Measurements from ENCODE around the gene SLC44A2. TPM values are rescaled to one million over a fixed set of nuclear protein-coding genes. Genes with fewer than 3 reads are reported as not detected.
A peak's percentile ranks its signal among the peaks of the same experiment; 100 is the strongest.

SLC44A2 gene
- total and polyA plus RNA-seq, 2 experiments from 2014 or later = 44.4 to 91.3 TPM

- Histone ChIP-seq H3K27ac (peak overlapping the region; percentile 80), H3K9me2 (replicated peaks; ENCODE audit: insufficient read depth) (no peaks in the 10 kb centered on the region), H3K9me3 (ENCODE audit: low read depth) (no peaks in the 10 kb centered on the region), H3K79me2 (peaks cover 3% of the 10 kb centered on the region), H3K27me3 (no peaks in the 10 kb centered on the region), H3K4me3 (no peak overlapping the region), H4K20me1 (ENCODE audit: insufficient read depth, poor library complexity, severe bottlenecking) (no peaks in the 10 kb centered on the region), H3K4me1 (ENCODE audit: insufficient read depth) (peaks cover 6% of the 10 kb centered on the region), H3K36me3 (replicated peaks; ENCODE audit: insufficient read depth, low read depth) (no peaks in the 10 kb centered on the region), H3K4me2 (no peak overlapping the region), H2AFZ (no peak overlapping the region)
- TF ChIP-seq EZH2 (IDR thresholded peaks at IDR 0.05; ENCODE audit: borderline replicate concordance) (no peak), EZH2phosphoT487 (IDR thresholded peaks at IDR 0.05; ENCODE audit: low read depth, severe bottlenecking, unreplicated experiment) (no peak)
- TF ChIP-seq, protein P1, sequence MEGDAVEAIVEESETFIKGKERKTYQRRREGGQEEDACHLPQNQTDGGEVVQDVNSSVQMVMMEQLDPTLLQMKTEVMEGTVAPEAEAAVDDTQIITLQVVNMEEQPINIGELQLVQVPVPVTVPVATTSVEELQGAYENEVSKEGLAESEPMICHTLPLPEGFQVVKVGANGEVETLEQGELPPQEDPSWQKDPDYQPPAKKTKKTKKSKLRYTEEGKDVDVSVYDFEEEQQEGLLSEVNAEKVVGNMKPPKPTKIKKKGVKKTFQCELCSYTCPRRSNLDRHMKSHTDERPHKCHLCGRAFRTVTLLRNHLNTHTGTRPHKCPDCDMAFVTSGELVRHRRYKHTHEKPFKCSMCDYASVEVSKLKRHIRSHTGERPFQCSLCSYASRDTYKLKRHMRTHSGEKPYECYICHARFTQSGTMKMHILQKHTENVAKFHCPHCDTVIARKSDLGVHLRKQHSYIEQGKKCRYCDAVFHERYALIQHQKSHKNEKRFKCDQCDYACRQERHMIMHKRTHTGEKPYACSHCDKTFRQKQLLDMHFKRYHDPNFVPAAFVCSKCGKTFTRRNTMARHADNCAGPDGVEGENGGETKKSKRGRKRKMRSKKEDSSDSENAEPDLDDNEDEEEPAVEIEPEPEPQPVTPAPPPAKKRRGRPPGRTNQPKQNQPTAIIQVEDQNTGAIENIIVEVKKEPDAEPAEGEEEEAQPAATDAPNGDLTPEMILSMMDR (IDR thresholded peaks at IDR 0.05; ENCODE audit: poor library complexity) = no peak
- WGBS (ENCODE audit: low lambda C conversion rate, missing lambda C conversion rate) = 82% methylated on average over 15 of the region's 15 CpGs
- peak; percentile 58 for DNase-seq (ENCODE audit: low spot score)
Measured at GRCh38 chr19:10617409-10618121, 7.8 kb upstream of the SLC44A2 start.

- Histone ChIP-seq H3K9me3 (ENCODE audit: low read depth) (no peaks in the 10 kb centered on the region), H3K9me2 (replicated peaks; ENCODE audit: insufficient read depth) (no peaks in the 10 kb centered on the region), H3K27ac (peak overlapping the region; percentile 80), H3K4me3 (no peak overlapping the region), H3K79me2 (peaks cover 3% of the 10 kb centered on the region), H3K4me1 (ENCODE audit: insufficient read depth) (peaks cover 6% of the 10 kb centered on the region), H4K20me1 (ENCODE audit: insufficient read depth, poor library complexity, severe bottlenecking) (no peaks in the 10 kb centered on the region), H3K36me3 (replicated peaks; ENCODE audit: insufficient read depth, low read depth) (no peaks in the 10 kb centered on the region), H3K27me3 (no peaks in the 10 kb centered on the region), H2AFZ (no peak overlapping the region), H3K4me2 (no peak overlapping the region)
- WGBS (ENCODE audit: low lambda C conversion rate, missing lambda C conversion rate) = 90% methylated on average over 8 of the region's 8 CpGs
- no peak for DNase-seq (ENCODE audit: low spot score)
- no peak for TF ChIP-seq EZH2phosphoT487 (IDR thresholded peaks at IDR 0.05; ENCODE audit: low read depth, severe bottlenecking, unreplicated experiment)
- TF ChIP-seq, protein P1 (IDR thresholded peaks at IDR 0.05; ENCODE audit: poor library complexity) = no peak
Measured at GRCh38 chr19:10618846-10619245, 6.5 kb upstream of the SLC44A2 start.

DNA sequence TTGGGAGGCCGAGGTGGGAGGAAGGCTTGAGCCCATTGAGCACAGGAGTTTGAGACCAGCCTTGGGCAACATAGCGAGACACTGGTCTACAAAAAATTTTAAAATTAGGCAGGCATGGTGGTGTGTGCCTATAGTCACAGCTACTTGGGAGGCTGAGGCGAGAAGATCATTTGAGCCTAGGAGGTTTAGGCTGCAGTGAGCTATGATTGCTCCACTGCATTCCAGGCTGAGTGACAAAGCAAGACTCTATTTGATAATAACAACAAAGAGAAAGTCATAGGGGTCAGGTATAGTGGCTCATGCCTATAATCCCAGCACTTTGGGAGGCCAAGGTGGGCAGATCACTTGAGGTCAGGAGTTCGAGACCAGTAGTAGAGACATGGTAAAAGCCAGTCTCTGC lies 4.6 kb upstream of the SLC44A2 start:
- H3K36me3 ChIP-seq (replicated peaks; ENCODE audit: insufficient read depth, low read depth) = no peaks in the 10 kb centered on the region
- no peak overlapping the region for H2AFZ ChIP-seq
- no peaks in the 10 kb centered on the region for H4K20me1 ChIP-seq (ENCODE audit: insufficient read depth, poor library complexity, severe bottlenecking)
- H3K9me3 ChIP-seq (ENCODE audit: low read depth) = no peaks in the 10 kb centered on the region
- no peaks in the 10 kb centered on the region for H3K9me2 ChIP-seq (replicated peaks; ENCODE audit: insufficient read depth)
- H3K4me2 ChIP-seq = no peak overlapping the region
- no peak for DNase-seq (ENCODE audit: low spot score)
- no peak overlapping the region for H3K27ac ChIP-seq
- peaks cover 15% of the 10 kb centered on the region for H3K4me1 ChIP-seq (ENCODE audit: insufficient read depth)
- no peaks in the 10 kb centered on the region for H3K27me3 ChIP-seq
- WGBS (ENCODE audit: low lambda C conversion rate, missing lambda C conversion rate) = 93% methylated on average over 4 of the region's 4 CpGs
- TF ChIP-seq, protein P1 (IDR thresholded peaks at IDR 0.05; ENCODE audit: poor library complexity) = no peak
- peaks cover 9% of the 10 kb centered on the region for H3K79me2 ChIP-seq
- no peak overlapping the region for H3K4me3 ChIP-seq

Data from hepatocyte (in vitro differentiated cells).